ENCODE measurements around the gene CHRNA1. TPM values are rescaled to one million over a fixed set of nuclear protein-coding genes. Genes with fewer than 3 reads are reported as not detected.

CHRNA1 gene
- total and polyA plus RNA-seq, 10 of the 15 experiments (the other 5 are each of a cell fraction or from before 2014, with no cell fraction given) = 0.05 to 0.14 TPM; not detected in 8

DNA sequence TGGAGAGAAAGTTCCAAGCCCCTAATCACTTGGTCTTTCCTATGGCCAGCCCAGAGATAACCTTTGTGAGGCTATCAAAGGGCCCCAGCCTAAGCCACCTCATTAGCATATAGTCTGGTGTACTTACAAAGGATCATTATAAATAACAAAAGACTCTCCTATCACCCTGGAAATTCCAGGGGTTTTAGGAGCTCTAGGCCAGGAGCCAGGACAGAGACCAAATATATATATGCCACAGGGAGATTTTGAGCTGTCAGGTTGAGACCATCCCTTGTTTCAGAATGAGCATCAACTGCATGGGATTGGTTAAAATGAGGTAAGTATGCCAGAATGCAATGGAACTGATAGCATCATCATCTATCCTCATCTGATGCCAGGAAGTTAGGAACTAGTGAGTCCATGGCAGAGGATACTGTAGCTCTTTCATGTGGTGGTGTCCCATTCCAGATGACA lies 32.1 kb upstream of the CHRNA1 start:
- TF ChIP-seq SIN3A (IDR thresholded peaks at IDR 0.05; ENCODE audit: low read depth, low read length) (no peak), YBX1 (IDR thresholded peaks at IDR 0.05) (no peak), GABPA (IDR thresholded peaks at IDR 0.05; ENCODE audit: low read depth) (no peak), CBFB (IDR thresholded peaks at IDR 0.05; ENCODE audit: low read depth) (no peak), STAT1 (conservative IDR thresholded peaks at IDR 0.05) (no peak), NR2C1 (IDR thresholded peaks at IDR 0.05) (no peak), ETV6 (conservative IDR thresholded peaks at IDR 0.05 in 1 of 2, IDR thresholded peaks at IDR 0.05 in 1 of 2; ENCODE audit: borderline replicate concordance in 1 of 2, low read depth in 1 of 2) (no peak), NFXL1 (IDR thresholded peaks at IDR 0.05; ENCODE audit: borderline replicate concordance) (no peak), MYB (IDR thresholded peaks at IDR 0.05; ENCODE audit: borderline replicate concordance, low read depth, low read length) (no peak), ZNF384 (IDR thresholded peaks at IDR 0.05; ENCODE audit: borderline replicate concordance, low read depth, low read length) (no peak), BCL11A (IDR thresholded peaks at IDR 0.05; ENCODE audit: low read depth, low read length) (no peak), JUNB (IDR thresholded peaks at IDR 0.05) (no peak), NR2F1 (conservative IDR thresholded peaks at IDR 0.05) (no peak)
- TF ChIP-seq, protein P1, sequence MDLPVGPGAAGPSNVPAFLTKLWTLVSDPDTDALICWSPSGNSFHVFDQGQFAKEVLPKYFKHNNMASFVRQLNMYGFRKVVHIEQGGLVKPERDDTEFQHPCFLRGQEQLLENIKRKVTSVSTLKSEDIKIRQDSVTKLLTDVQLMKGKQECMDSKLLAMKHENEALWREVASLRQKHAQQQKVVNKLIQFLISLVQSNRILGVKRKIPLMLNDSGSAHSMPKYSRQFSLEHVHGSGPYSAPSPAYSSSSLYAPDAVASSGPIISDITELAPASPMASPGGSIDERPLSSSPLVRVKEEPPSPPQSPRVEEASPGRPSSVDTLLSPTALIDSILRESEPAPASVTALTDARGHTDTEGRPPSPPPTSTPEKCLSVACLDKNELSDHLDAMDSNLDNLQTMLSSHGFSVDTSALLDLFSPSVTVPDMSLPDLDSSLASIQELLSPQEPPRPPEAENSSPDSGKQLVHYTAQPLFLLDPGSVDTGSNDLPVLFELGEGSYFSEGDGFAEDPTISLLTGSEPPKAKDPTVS (IDR thresholded peaks at IDR 0.05; ENCODE audit: low read depth, low read length) = no peak
- TF ChIP-seq, protein P2, sequence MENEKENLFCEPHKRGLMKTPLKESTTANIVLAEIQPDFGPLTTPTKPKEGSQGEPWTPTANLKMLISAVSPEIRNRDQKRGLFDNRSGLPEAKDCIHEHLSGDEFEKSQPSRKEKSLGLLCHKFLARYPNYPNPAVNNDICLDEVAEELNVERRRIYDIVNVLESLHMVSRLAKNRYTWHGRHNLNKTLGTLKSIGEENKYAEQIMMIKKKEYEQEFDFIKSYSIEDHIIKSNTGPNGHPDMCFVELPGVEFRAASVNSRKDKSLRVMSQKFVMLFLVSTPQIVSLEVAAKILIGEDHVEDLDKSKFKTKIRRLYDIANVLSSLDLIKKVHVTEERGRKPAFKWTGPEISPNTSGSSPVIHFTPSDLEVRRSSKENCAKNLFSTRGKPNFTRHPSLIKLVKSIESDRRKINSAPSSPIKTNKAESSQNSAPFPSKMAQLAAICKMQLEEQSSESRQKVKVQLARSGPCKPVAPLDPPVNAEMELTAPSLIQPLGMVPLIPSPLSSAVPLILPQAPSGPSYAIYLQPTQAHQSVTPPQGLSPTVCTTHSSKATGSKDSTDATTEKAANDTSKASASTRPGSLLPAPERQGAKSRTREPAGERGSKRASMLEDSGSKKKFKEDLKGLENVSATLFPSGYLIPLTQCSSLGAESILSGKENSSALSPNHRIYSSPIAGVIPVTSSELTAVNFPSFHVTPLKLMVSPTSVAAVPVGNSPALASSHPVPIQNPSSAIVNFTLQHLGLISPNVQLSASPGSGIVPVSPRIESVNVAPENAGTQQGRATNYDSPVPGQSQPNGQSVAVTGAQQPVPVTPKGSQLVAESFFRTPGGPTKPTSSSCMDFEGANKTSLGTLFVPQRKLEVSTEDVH (IDR thresholded peaks at IDR 0.05; ENCODE audit: low read depth, partially characterized antibody) = no peak
- TF ChIP-seq, protein P3, sequence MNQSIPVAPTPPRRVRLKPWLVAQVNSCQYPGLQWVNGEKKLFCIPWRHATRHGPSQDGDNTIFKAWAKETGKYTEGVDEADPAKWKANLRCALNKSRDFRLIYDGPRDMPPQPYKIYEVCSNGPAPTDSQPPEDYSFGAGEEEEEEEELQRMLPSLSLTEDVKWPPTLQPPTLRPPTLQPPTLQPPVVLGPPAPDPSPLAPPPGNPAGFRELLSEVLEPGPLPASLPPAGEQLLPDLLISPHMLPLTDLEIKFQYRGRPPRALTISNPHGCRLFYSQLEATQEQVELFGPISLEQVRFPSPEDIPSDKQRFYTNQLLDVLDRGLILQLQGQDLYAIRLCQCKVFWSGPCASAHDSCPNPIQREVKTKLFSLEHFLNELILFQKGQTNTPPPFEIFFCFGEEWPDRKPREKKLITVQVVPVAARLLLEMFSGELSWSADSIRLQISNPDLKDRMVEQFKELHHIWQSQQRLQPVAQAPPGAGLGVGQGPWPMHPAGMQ (IDR thresholded peaks at IDR 0.05; ENCODE audit: borderline replicate concordance) = no peak
- no peaks in the 10 kb centered on the region; a peak in 1 of 4 replicates for H3K27me3 ChIP-seq (replicated peaks in 1 of 2; ENCODE audit: control insufficient read depth in 2 of 2, insufficient read depth in 2 of 2, low read length in 1 of 2)
- H2AFZ ChIP-seq (ENCODE audit: control insufficient read depth, low read depth, low read length) = no peak overlapping the region
- BruUV-seq (replicated peaks) = no TSS peak
- in situ Hi-C loops (cut with MboI) = no loop called here
- ATAC-seq = no peak
- DNase-seq (ENCODE audit: low read depth, low spot score) = no peak
- no peaks in the 10 kb centered on the region for H4K20me1 ChIP-seq (ENCODE audit: control insufficient read depth, insufficient read depth)
- RAD21 ChIA-PET (ENCODE audit: unreplicated experiment) = no interaction called here
- no peaks in the 10 kb centered on the region for H3K79me2 ChIP-seq (ENCODE audit: control insufficient read depth, insufficient read depth, low read length)
- SMC1A ChIA-PET (ENCODE audit: uncharacterized antibody, unreplicated experiment) = interaction anchor here (1.4 to 1.9 kb wide), 3 partner anchors 10 to 47 kb away, joined by 4 to 6 read pairs (median 5); no protein-coding TSS in a partner anchor
- no peak overlapping the region for H3K4me3 ChIP-seq
- intact Hi-C loops (cut with micrococcal nuclease; ENCODE audit: unreplicated experiment) = no loop called here
- H3K9ac ChIP-seq (ENCODE audit: control insufficient read depth, insufficient read depth, low read length) = no peak overlapping the region
- no peak overlapping the region for H3K27ac ChIP-seq (ENCODE audit: control insufficient read depth, insufficient read depth)
- H3K9me3 ChIP-seq (replicated peaks; ENCODE audit: control insufficient read depth, insufficient read depth, low read length) = no peaks in the 10 kb centered on the region
- no peaks in the 10 kb centered on the region for H3K36me3 ChIP-seq (ENCODE audit: control insufficient read depth in 2 of 2, insufficient read depth in 2 of 2, low read length in 1 of 2)
- POLR2A ChIA-PET = no interaction called here
- H3K4me1 ChIP-seq (ENCODE audit: control insufficient read depth, insufficient read depth, low read length) = no peaks in the 10 kb centered on the region
- CTCF ChIA-PET = interaction anchor here (0.6 to 1.1 kb wide), 3 partner anchors 9 to 1208 kb away, joined by 3 to 4 read pairs (median 4); no protein-coding TSS in a partner anchor
- no peak overlapping the region for H3K4me2 ChIP-seq (ENCODE audit: control insufficient read depth, insufficient read depth)
- no peak for FAIRE-seq
